CD14-positive monocyte (primary cell): ENCODE data around the gene ITIH1. TPM values are rescaled to one million over a fixed set of nuclear protein-coding genes. Genes with fewer than 3 reads are reported as not detected.

ENCODE experiments used
- DNase-seq, 3 donors: peaks; one replicate each; pipeline ENCODE4 v3.0.0-alpha.2; 2011 to 2022
- H2AFZ ChIP-seq: 2 replicates; pipeline ENCODE4 v1.6.0; 2012; ENCODE audit warnings: mild to moderate bottlenecking, low read depth, low read length, inconsistent platforms; ENCODE audit not compliant: insufficient read depth, poor library complexity, severe bottlenecking
- H3K27ac ChIP-seq, 2 donors: 1 replicate in 1 of 2; 2 replicates in 1 of 2; pipeline ENCODE4 v1.5.1; 2012 to 2013; ENCODE audit warnings: low read length in 2 of 2, control low read depth in 1 of 2, inconsistent platforms in 1 of 2, low read depth in 1 of 2, mild to moderate bottlenecking in 1 of 2
- H3K27me3 ChIP-seq, 2 donors: one replicate each; pipeline versions ENCODE4 v1.6.0 to v1.6.1; 2011 to 2013; ENCODE audit warnings: low read length in 2 of 2; ENCODE audit not compliant: control insufficient read depth in 2 of 2, insufficient read depth in 2 of 2
- H3K36me3 ChIP-seq, 2 donors: replicated peaks in 1 of 2; 1 replicate in 1 of 2; 2 replicates in 1 of 2; pipeline versions ENCODE4 v1.5.1 to v1.6.1; 2012 to 2013; ENCODE audit warnings: low read length in 2 of 2, control low read depth in 1 of 2, inconsistent platforms in 1 of 2, mild to moderate bottlenecking in 1 of 2; ENCODE audit not compliant: insufficient read depth in 2 of 2, control insufficient read depth in 1 of 2
- H3K4me1 ChIP-seq, 2 donors: 1 replicate in 1 of 2; 2 replicates in 1 of 2; pipeline versions ENCODE4 v1.5.1 to v1.6.1; 2012 to 2013; ENCODE audit warnings: low read length in 2 of 2, control low read depth in 1 of 2, inconsistent platforms in 1 of 2, mild to moderate bottlenecking in 1 of 2, moderate library complexity in 1 of 2; ENCODE audit not compliant: insufficient read depth in 2 of 2, control insufficient read depth in 1 of 2
- H3K4me2 ChIP-seq: replicated peaks from 2 replicates; pipeline ENCODE3; 2012; ENCODE audit warnings: low read length, moderate library complexity, mild to moderate bottlenecking; ENCODE audit not compliant: poor library complexity, severe bottlenecking; ENCODE audit errors: extremely low read depth
- H3K4me3 ChIP-seq, 3 experiments: fragments of 200-600 bp in 1 of 3; sonication (generic) in 1 of 3; replicated peaks in 1 of 3; 1 replicate in 2 of 3; 2 replicates in 1 of 3; pipeline ENCODE4 v1.5.1; 2011 to 2013; ENCODE audit warnings: low read length in 3 of 3, mild to moderate bottlenecking in 3 of 3, control low read depth in 2 of 3, low read depth in 2 of 3, inconsistent platforms in 1 of 3, moderate library complexity in 1 of 3
- H3K79me2 ChIP-seq: 2 replicates; pipeline ENCODE4 v1.6.0; 2012; ENCODE audit warnings: mild to moderate bottlenecking, control low read depth, inconsistent platforms, low read length, moderate library complexity; ENCODE audit not compliant: insufficient read depth
- H3K9ac ChIP-seq: 2 replicates; pipeline ENCODE4 v1.6.0; 2017; ENCODE audit warnings: low read length, mild to moderate bottlenecking; ENCODE audit not compliant: insufficient read depth, poor library complexity, severe bottlenecking
- H3K9me3 ChIP-seq, 2 donors: replicated peaks in 1 of 2; 1 replicate in 1 of 2; 2 replicates in 1 of 2; pipeline versions ENCODE4 v1.5.1 to v1.6.1; 2012 to 2013; ENCODE audit warnings: low read length in 2 of 2, control low read depth in 1 of 2; ENCODE audit not compliant: control insufficient read depth in 1 of 2, insufficient read depth in 1 of 2
- H4K20me1 ChIP-seq: 2 replicates; pipeline ENCODE4 v1.6.0; 2012; ENCODE audit warnings: mild to moderate bottlenecking, low read length, control low read depth, moderate library complexity; ENCODE audit not compliant: insufficient read depth
- H3K27ac Mint-ChIP-seq, 7 donors: one replicate each; pipeline ENCODE4 v1.8.0; 2020; ENCODE audit warnings: mild to moderate bottlenecking in 7 of 7, mixed read lengths in 7 of 7, moderate library complexity in 6 of 7, inconsistent platforms in 2 of 7
- H3K27me3 Mint-ChIP-seq, 3 donors: one replicate each; pipeline ENCODE4 v1.8.0; 2021 to 2022; ENCODE audit warnings: low read depth in 3 of 3, mild to moderate bottlenecking in 3 of 3, mixed read lengths in 3 of 3, moderate library complexity in 3 of 3, inconsistent platforms in 1 of 3
- H3K36me3 Mint-ChIP-seq, 2 donors: one replicate each; pipeline ENCODE4 v1.8.0; 2020; ENCODE audit warnings: mixed read lengths in 2 of 2, inconsistent platforms in 1 of 2, mild to moderate bottlenecking in 1 of 2
- H3K4me1 Mint-ChIP-seq: one replicate; pipeline ENCODE4 v1.8.0; 2020; ENCODE audit warnings: mild to moderate bottlenecking, mixed read lengths
- H3K4me3 Mint-ChIP-seq, 2 donors: one replicate each; pipeline ENCODE4 v1.8.0; 2020; ENCODE audit warnings: mild to moderate bottlenecking in 2 of 2, mixed read lengths in 2 of 2, moderate library complexity in 1 of 2
- H3K9me3 Mint-ChIP-seq, 7 donors: one replicate each; pipeline ENCODE4 v1.8.0; 2020 to 2022; ENCODE audit warnings: mixed read lengths in 7 of 7, mild to moderate bottlenecking in 6 of 7, moderate library complexity in 6 of 7, inconsistent platforms in 2 of 7
- CTCF ChIP-seq: fragments of 200-600 bp; IDR thresholded peaks from one replicate; pipeline ENCODE4 v1.8.0; 2022; ENCODE audit warnings: antibody characterized with exemption, mild to moderate bottlenecking
- WGBS: methylation state at CpG from one replicate; pipeline ENCODE4 v1.1.5; 2013; ENCODE audit warnings: missing lambda C conversion rate; ENCODE audit not compliant: insufficient coverage; 5-methylcytosine and 5-hydroxymethylcytosine counted together
- intact Hi-C, 2 donors: fragments of 100-400 bp; cut with micrococcal nuclease; formaldehyde crosslinking; loops; one replicate each; pipeline versions ENCODE4 v1.15.0 to v1.15.1; 2023
- polyA plus RNA-seq, 3 donors: library from polyadenylated mRNA; depleted of rRNA in 1 of 3; unstranded in 2 of 3; stranded (reverse) in 1 of 3; fragments of 300-500 nt in 2 of 3; fragments of >200 nt in 1 of 3; fragmentation: Illumina TruSeq in 2 of 3; gene quantifications; 1 replicate in 2 of 3; 2 replicates in 1 of 3; pipeline ENCODE4 v1.2.3, GENCODE V29; 2012 to 2021

Gene ITIH1
- polyA plus RNA-seq, 3 donors: 0.75 to 4.4 (median 1.3) TPM

GRCh38 chr3:52836471-52836845, 59.1 kb downstream of the ITIH1 start:
- Histone ChIP-seq H3K4me2 (no peak overlapping the region), H3K79me2 (no peaks in the 10 kb centered on the region), H3K27ac (no peak overlapping the region), H3K9ac (no peak overlapping the region), H2AFZ (no peak overlapping the region), H3K4me3 (no peak overlapping the region), H3K36me3 (peaks cover 52 to 87% of the 10 kb centered on the region in 2 donors), H3K4me1 (no peaks in the 10 kb centered on the region), H3K27me3 (no peaks in the 10 kb centered on the region), H3K9me3 (no peaks in the 10 kb centered on the region), H4K20me1 (no peaks in the 10 kb centered on the region)
- Mint-ChIP-seq H3K27ac (peak overlapping the region in 2 of 7 donors; percentile 13 to 21), H3K27me3 (peaks cover 0 to 4% (median 2%) of the 10 kb centered on the region in 3 donors), H3K4me3 (no peak overlapping the region), H3K4me1 (peaks cover 5% of the 10 kb centered on the region), H3K9me3 (peaks cover 0 to 2% (median 0%) of the 10 kb centered on the region in 7 donors), H3K36me3 (peaks cover 59 to 72% of the 10 kb centered on the region in 2 donors)
- no peak for DNase-seq
- no peak for TF ChIP-seq CTCF
- 92% methylated on average over 3 of the region's 5 CpGs for WGBS
- intact Hi-C loops: no loop called here

GRCh38 chr3:52836986-52837385, 59.6 kb downstream of the ITIH1 start:
- H3K27ac Mint-ChIP-seq: peak overlapping the region in 2 of 7 donors; percentile 7 to 21
- H3K4me3 ChIP-seq: no peak overlapping the region
- no peak overlapping the region for H3K27ac ChIP-seq
- H3K9ac ChIP-seq: no peak overlapping the region
- H3K79me2 ChIP-seq: no peaks in the 10 kb centered on the region
- H3K27me3 Mint-ChIP-seq: peaks cover 0 to 2% (median under 1%) of the 10 kb centered on the region in 3 donors
- TF ChIP-seq CTCF: no peak
- intact Hi-C loops: no loop called here
- H2AFZ ChIP-seq: no peak overlapping the region
- H3K9me3 ChIP-seq: no peaks in the 10 kb centered on the region
- H3K36me3 Mint-ChIP-seq: peaks cover 64 to 77% of the 10 kb centered on the region in 2 donors
- H3K4me1 Mint-ChIP-seq: no peaks in the 10 kb centered on the region
- no peaks in the 10 kb centered on the region for H4K20me1 ChIP-seq
- no peak for DNase-seq
- WGBS: 94% methylated on average over 4 of the region's 4 CpGs
- H3K4me2 ChIP-seq: no peak overlapping the region
- H3K4me1 ChIP-seq: no peaks in the 10 kb centered on the region
- peaks cover 58 to 92% of the 10 kb centered on the region in 2 donors for H3K36me3 ChIP-seq
- H3K9me3 Mint-ChIP-seq: peaks cover 0 to 2% (median 0%) of the 10 kb centered on the region in 7 donors
- no peak overlapping the region for H3K4me3 Mint-ChIP-seq
- H3K27me3 ChIP-seq: no peaks in the 10 kb centered on the region
